CD14-positive monocyte (primary cell): ENCODE data around the gene GREB1L. TPM values are rescaled to one million over a fixed set of nuclear protein-coding genes. Genes with fewer than 3 reads are reported as not detected.
"Not testable (repeated sequence)": the region's sequence is repeated elsewhere in the genome, so short reads cannot be mapped to it uniquely, and the experiment has no call there.

Experiments
- DNase-seq, 3 donors: peaks; one replicate each; pipeline ENCODE4 v3.0.0-alpha.2; 2011 to 2022
- H2AFZ ChIP-seq: 2 replicates; pipeline ENCODE4 v1.6.0; 2012; ENCODE audit warnings: mild to moderate bottlenecking, low read depth, low read length, inconsistent platforms; ENCODE audit not compliant: insufficient read depth, poor library complexity, severe bottlenecking
- H3K27ac ChIP-seq, 2 donors: 1 replicate in 1 of 2; 2 replicates in 1 of 2; pipeline ENCODE4 v1.5.1; 2012 to 2013; ENCODE audit warnings: low read length in 2 of 2, control low read depth in 1 of 2, inconsistent platforms in 1 of 2, low read depth in 1 of 2, mild to moderate bottlenecking in 1 of 2
- H3K27me3 ChIP-seq, 2 donors: one replicate each; pipeline versions ENCODE4 v1.6.0 to v1.6.1; 2011 to 2013; ENCODE audit warnings: low read length in 2 of 2; ENCODE audit not compliant: control insufficient read depth in 2 of 2, insufficient read depth in 2 of 2
- H3K36me3 ChIP-seq, 2 donors: replicated peaks in 1 of 2; 1 replicate in 1 of 2; 2 replicates in 1 of 2; pipeline versions ENCODE4 v1.5.1 to v1.6.1; 2012 to 2013; ENCODE audit warnings: low read length in 2 of 2, control low read depth in 1 of 2, inconsistent platforms in 1 of 2, mild to moderate bottlenecking in 1 of 2; ENCODE audit not compliant: insufficient read depth in 2 of 2, control insufficient read depth in 1 of 2
- H3K4me1 ChIP-seq, 2 donors: 1 replicate in 1 of 2; 2 replicates in 1 of 2; pipeline versions ENCODE4 v1.5.1 to v1.6.1; 2012 to 2013; ENCODE audit warnings: low read length in 2 of 2, control low read depth in 1 of 2, inconsistent platforms in 1 of 2, mild to moderate bottlenecking in 1 of 2, moderate library complexity in 1 of 2; ENCODE audit not compliant: insufficient read depth in 2 of 2, control insufficient read depth in 1 of 2
- H3K4me2 ChIP-seq: replicated peaks from 2 replicates; pipeline ENCODE3; 2012; ENCODE audit warnings: low read length, moderate library complexity, mild to moderate bottlenecking; ENCODE audit not compliant: poor library complexity, severe bottlenecking; ENCODE audit errors: extremely low read depth
- H3K4me3 ChIP-seq, 3 experiments: fragments of 200-600 bp in 1 of 3; sonication (generic) in 1 of 3; replicated peaks in 1 of 3; 1 replicate in 2 of 3; 2 replicates in 1 of 3; pipeline ENCODE4 v1.5.1; 2011 to 2013; ENCODE audit warnings: low read length in 3 of 3, mild to moderate bottlenecking in 3 of 3, control low read depth in 2 of 3, low read depth in 2 of 3, inconsistent platforms in 1 of 3, moderate library complexity in 1 of 3
- H3K79me2 ChIP-seq: 2 replicates; pipeline ENCODE4 v1.6.0; 2012; ENCODE audit warnings: mild to moderate bottlenecking, control low read depth, inconsistent platforms, low read length, moderate library complexity; ENCODE audit not compliant: insufficient read depth
- H3K9ac ChIP-seq: 2 replicates; pipeline ENCODE4 v1.6.0; 2017; ENCODE audit warnings: low read length, mild to moderate bottlenecking; ENCODE audit not compliant: insufficient read depth, poor library complexity, severe bottlenecking
- H3K9me3 ChIP-seq, 2 donors: replicated peaks in 1 of 2; 1 replicate in 1 of 2; 2 replicates in 1 of 2; pipeline versions ENCODE4 v1.5.1 to v1.6.1; 2012 to 2013; ENCODE audit warnings: low read length in 2 of 2, control low read depth in 1 of 2; ENCODE audit not compliant: control insufficient read depth in 1 of 2, insufficient read depth in 1 of 2
- H4K20me1 ChIP-seq: 2 replicates; pipeline ENCODE4 v1.6.0; 2012; ENCODE audit warnings: mild to moderate bottlenecking, low read length, control low read depth, moderate library complexity; ENCODE audit not compliant: insufficient read depth
- H3K27ac Mint-ChIP-seq, 7 donors: one replicate each; pipeline ENCODE4 v1.8.0; 2020; ENCODE audit warnings: mild to moderate bottlenecking in 7 of 7, mixed read lengths in 7 of 7, moderate library complexity in 6 of 7, inconsistent platforms in 2 of 7
- H3K27me3 Mint-ChIP-seq, 3 donors: one replicate each; pipeline ENCODE4 v1.8.0; 2021 to 2022; ENCODE audit warnings: low read depth in 3 of 3, mild to moderate bottlenecking in 3 of 3, mixed read lengths in 3 of 3, moderate library complexity in 3 of 3, inconsistent platforms in 1 of 3
- H3K36me3 Mint-ChIP-seq, 2 donors: one replicate each; pipeline ENCODE4 v1.8.0; 2020; ENCODE audit warnings: mixed read lengths in 2 of 2, inconsistent platforms in 1 of 2, mild to moderate bottlenecking in 1 of 2
- H3K4me1 Mint-ChIP-seq: one replicate; pipeline ENCODE4 v1.8.0; 2020; ENCODE audit warnings: mild to moderate bottlenecking, mixed read lengths
- H3K4me3 Mint-ChIP-seq, 2 donors: one replicate each; pipeline ENCODE4 v1.8.0; 2020; ENCODE audit warnings: mild to moderate bottlenecking in 2 of 2, mixed read lengths in 2 of 2, moderate library complexity in 1 of 2
- H3K9me3 Mint-ChIP-seq, 7 donors: one replicate each; pipeline ENCODE4 v1.8.0; 2020 to 2022; ENCODE audit warnings: mixed read lengths in 7 of 7, mild to moderate bottlenecking in 6 of 7, moderate library complexity in 6 of 7, inconsistent platforms in 2 of 7
- WGBS: methylation state at CpG from one replicate; pipeline ENCODE4 v1.1.5; 2013; ENCODE audit warnings: missing lambda C conversion rate; ENCODE audit not compliant: insufficient coverage; 5-methylcytosine and 5-hydroxymethylcytosine counted together
- intact Hi-C, 2 donors: fragments of 100-400 bp; cut with micrococcal nuclease; formaldehyde crosslinking; loops; one replicate each; pipeline versions ENCODE4 v1.15.0 to v1.15.1; 2023
- polyA plus RNA-seq, 3 donors: library from polyadenylated mRNA; depleted of rRNA in 1 of 3; unstranded in 2 of 3; stranded (reverse) in 1 of 3; fragments of 300-500 nt in 2 of 3; fragments of >200 nt in 1 of 3; fragmentation: Illumina TruSeq in 2 of 3; gene quantifications; 1 replicate in 2 of 3; 2 replicates in 1 of 3; pipeline ENCODE4 v1.2.3, GENCODE V29; 2012 to 2021
- TF ChIP-seq, protein P1 (sequence below): fragments of 200-600 bp; IDR thresholded peaks from one replicate; pipeline ENCODE4 v1.8.0; 2022; ENCODE audit warnings: antibody characterized with exemption, mild to moderate bottlenecking

GREB1L gene
- polyA plus RNA-seq, 3 donors: 0.02 to 0.03 TPM; not detected in 1

DNA sequence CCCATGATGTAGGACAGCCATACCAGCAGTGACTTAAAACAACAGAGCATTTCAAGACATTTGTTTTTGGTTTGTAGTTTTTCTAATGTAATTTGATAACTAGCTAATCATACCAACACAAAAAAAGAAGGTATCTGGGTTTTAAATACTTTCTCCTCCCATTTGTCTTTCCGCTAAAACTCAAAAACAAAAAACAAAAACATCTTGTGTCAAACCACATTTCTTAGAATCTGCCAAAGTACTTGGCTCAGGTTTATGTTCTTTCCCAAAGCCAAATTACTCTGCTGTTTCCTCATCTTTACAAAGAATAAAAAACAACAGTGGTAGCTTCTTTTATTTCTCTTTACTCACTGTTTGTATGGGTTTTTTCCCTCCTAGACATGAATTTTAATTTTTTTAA lies 71.5 kb downstream of the GREB1L start:
- Mint-ChIP-seq H3K27ac (no peak overlapping the region), H3K4me1 (no peaks in the 10 kb centered on the region), H3K36me3 (no peaks in the 10 kb centered on the region), H3K27me3 (peaks cover 2 to 4% (median 3%) of the 10 kb centered on the region in 3 donors), H3K9me3 (peaks cover 0 to 7% (median 4%) of the 10 kb centered on the region in 7 donors), H3K4me3 (no peak overlapping the region)
- H3K4me1 ChIP-seq: no peaks in the 10 kb centered on the region
- H4K20me1 ChIP-seq: no peaks in the 10 kb centered on the region
- H3K4me2 ChIP-seq: no peak overlapping the region
- intact Hi-C loops: no loop called here
- WGBS: no CpG with 5 or more reads among the region's 1 CpG
- H3K79me2 ChIP-seq: no peaks in the 10 kb centered on the region
- H3K9me3 ChIP-seq: no peaks in the 10 kb centered on the region
- no peak overlapping the region for H3K4me3 ChIP-seq
- DNase-seq: no peak
- no peak overlapping the region for H2AFZ ChIP-seq
- no peak overlapping the region for H3K27ac ChIP-seq
- TF ChIP-seq, protein P1, sequence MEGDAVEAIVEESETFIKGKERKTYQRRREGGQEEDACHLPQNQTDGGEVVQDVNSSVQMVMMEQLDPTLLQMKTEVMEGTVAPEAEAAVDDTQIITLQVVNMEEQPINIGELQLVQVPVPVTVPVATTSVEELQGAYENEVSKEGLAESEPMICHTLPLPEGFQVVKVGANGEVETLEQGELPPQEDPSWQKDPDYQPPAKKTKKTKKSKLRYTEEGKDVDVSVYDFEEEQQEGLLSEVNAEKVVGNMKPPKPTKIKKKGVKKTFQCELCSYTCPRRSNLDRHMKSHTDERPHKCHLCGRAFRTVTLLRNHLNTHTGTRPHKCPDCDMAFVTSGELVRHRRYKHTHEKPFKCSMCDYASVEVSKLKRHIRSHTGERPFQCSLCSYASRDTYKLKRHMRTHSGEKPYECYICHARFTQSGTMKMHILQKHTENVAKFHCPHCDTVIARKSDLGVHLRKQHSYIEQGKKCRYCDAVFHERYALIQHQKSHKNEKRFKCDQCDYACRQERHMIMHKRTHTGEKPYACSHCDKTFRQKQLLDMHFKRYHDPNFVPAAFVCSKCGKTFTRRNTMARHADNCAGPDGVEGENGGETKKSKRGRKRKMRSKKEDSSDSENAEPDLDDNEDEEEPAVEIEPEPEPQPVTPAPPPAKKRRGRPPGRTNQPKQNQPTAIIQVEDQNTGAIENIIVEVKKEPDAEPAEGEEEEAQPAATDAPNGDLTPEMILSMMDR: no peak
- no peaks in the 10 kb centered on the region for H3K27me3 ChIP-seq
- H3K9ac ChIP-seq: no peak overlapping the region
- no peaks in the 10 kb centered on the region for H3K36me3 ChIP-seq

DNA sequence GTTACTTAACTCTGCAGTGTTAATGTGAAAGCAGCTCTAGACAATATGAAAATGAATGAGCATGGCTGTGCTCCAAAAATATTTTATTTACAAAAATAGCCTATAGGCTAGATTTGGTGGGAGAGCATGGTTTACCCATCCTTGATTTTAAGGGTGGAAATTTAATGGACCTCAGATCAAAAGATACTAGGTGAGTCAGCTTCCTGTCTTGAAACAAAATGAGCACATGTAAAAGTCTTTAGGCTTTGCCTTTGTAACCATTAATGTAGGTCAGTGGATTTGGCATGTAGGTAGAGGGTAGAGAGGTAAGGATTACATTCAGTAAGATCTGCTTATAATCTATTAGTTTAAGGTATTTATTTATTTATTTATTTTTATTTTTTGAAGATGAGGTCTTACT lies 72.7 kb downstream of the GREB1L start:
- no peak overlapping the region for H3K27ac Mint-ChIP-seq
- DNase-seq: no peak
- Histone ChIP-seq H3K27me3 (no peaks in the 10 kb centered on the region), H4K20me1 (no peaks in the 10 kb centered on the region), H3K4me3 (no peak overlapping the region), H3K9me3 (no peaks in the 10 kb centered on the region), H3K4me2 (no peak overlapping the region), H3K4me1 (no peaks in the 10 kb centered on the region), H3K27ac (no peak overlapping the region), H3K79me2 (no peaks in the 10 kb centered on the region), H3K9ac (no peak overlapping the region), H3K36me3 (no peaks in the 10 kb centered on the region), H2AFZ (no peak overlapping the region)
- peaks cover 0 to 7% (median 4%) of the 10 kb centered on the region in 7 donors for H3K9me3 Mint-ChIP-seq
- no peaks in the 10 kb centered on the region for H3K36me3 Mint-ChIP-seq
- no peak overlapping the region for H3K4me3 Mint-ChIP-seq
- intact Hi-C loops: no loop called here
- H3K27me3 Mint-ChIP-seq: peaks cover 2 to 3% (median 2%) of the 10 kb centered on the region in 3 donors
- H3K4me1 Mint-ChIP-seq: no peaks in the 10 kb centered on the region
- TF ChIP-seq, protein P1: no peak

DNA sequence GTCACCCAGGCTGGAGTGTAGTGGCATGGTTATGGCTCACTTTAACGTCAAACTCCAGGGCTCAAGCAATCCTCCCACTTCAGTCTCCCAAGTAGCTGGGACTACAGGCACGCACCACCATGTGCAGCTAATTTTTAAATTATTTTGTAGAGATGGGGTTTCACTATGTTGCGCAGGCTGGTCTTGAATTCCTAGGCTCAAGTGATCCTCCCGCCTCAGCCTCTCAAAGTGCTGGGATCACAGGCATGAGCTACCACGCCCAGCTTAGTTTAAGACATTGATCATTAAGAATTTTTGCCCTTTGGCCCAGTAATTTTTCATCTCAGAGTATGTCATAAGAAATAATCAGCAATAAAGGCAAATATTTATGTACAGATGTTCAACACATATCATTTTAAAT lies 73.1 kb downstream of the GREB1L start:
- H3K27me3 ChIP-seq, H3K79me2 ChIP-seq, H3K36me3 Mint-ChIP-seq, H3K27ac Mint-ChIP-seq, H3K4me2 ChIP-seq, intact Hi-C loops, H3K36me3 ChIP-seq, H4K20me1 ChIP-seq, H3K4me3 Mint-ChIP-seq, DNase-seq, H3K4me1 ChIP-seq, H2AFZ ChIP-seq, H3K9me3 ChIP-seq, H3K27ac ChIP-seq, H3K9me3 Mint-ChIP-seq, H3K27me3 Mint-ChIP-seq, H3K4me1 Mint-ChIP-seq, H3K4me3 ChIP-seq, H3K9ac ChIP-seq: not testable (repeated sequence)
- WGBS: 100% methylated on average over 2 of the region's 5 CpGs
